NCI-H446 (cell line): ENCODE data around the gene WWC2.
"Not testable (repeated sequence)": the region's sequence is repeated elsewhere in the genome, so short reads cannot be mapped to it uniquely, and the experiment has no call there.

Experiments
- DNase-seq, 2 experiments: peaks; one replicate each; lab custom pipeline; 2025; lab: John Stamatoyannopoulos, UW

Gene WWC2

DNA sequence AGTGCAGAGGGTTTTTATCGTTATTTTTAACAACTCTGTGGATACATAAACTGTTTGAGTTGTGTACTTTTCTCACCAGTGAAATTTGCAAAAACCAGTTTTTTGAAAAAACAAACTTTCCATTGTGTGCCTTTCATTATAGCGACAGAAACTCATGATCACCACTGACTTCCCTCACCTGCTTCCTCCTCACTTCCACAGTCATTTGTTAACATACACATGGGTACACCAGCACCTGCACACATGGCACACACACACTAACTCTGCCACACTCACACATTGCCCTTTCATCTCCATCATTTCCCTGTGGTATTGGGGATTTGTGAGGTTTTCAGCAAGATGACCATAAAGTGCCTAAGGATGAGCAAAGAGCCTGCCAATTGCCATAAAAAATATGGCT, 200.4 kb downstream of the WWC2 start:
- no peak for DNase-seq

DNA sequence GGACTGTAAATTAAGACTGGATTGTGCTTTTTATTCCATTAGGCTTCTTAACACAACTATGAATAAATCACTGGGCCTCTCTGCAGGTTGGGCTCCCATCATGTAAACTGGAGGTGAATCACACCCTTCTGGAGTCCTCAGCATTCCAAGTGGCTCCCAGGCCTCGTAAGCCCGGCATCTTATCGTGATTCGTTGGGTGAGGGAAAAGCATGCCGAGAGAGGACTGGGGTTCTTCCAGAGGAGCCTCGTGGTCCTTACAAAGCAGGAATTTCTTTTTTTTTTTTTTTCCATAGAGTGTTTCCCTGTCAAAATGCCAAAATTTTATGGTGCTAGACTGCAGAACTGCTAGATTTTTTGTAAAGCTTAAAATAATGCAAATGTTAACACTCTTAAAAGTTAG, 201.0 kb downstream of the WWC2 start:
- no peak for DNase-seq

DNA sequence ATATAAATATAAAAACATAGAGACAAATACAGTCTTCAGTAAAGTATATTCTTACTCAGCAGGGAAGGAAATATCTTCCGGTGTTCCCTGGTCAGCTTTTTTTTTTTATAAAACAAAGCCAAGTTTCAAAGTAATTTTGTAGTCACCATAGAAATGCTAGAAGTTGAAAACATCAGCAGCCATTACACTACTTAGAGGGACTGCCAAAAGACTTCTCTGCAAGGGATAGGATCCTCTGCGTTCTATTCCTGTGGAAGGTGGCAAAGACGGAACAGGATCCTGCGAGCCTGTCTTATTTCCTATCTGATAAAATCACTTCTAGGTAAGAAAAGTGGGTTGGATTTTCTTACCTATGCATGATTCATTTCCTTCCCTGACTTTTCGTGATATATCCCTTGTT, 201.6 kb downstream of the WWC2 start:
- DNase-seq: no peak

DNA sequence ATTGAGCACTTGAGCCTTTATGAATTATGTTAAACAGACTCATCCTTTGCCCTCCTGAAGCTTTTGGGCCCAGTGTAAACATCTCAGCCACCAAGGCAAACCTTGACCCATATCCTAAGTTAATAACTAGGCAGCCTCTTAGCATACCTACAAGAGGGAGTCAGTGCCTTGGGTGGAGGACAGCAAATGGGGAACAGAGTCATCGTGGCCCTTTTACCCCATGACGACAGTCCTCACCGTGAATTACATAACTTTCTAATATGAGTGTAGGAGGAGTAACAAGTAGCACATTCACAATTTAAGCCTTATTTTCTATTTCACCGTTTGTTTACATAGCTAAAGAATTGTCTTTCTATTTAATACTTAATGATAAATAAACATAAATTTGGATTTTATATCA, 204.2 kb downstream of the WWC2 start:
- no peak for DNase-seq

DNA sequence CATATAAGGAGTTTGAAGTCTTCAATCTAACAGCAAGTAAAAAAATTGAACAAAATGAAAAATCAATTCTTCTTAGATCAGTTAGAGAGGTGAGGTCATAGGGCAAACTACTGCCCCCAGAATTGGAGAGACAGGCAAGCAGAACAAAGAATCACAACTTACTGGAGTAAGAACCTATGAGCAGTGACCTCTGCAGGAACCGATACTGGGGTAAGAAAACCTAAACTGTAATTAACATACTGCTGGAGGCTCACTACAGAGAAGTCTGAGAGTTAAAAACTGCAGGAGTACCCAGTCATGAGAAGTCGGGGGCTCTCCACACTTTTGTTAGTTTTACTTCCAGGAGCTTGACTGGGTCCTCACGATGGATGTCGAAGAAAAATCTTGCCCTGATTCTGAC, 205.0 kb downstream of the WWC2 start:
- DNase-seq: no peak

DNA sequence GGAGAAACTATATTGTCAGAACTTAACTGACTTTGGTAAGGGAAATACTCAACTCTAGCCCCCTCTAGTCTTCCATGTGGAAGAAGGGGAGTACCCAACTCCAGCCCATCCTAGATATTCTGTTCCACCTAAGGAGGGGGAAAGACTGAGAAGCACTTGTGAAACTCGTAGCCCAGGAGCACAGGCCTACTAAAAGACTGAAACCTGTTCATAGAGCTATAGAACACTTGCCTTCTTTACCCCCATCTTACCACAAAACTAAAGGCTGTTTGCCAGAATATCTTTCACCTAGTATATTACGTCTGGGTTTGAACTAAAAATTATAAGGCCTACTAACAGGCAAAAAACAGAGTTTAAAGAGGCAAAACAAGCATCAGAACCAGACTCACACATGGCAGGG, 205.5 kb downstream of the WWC2 start:
- no peak for DNase-seq

DNA sequence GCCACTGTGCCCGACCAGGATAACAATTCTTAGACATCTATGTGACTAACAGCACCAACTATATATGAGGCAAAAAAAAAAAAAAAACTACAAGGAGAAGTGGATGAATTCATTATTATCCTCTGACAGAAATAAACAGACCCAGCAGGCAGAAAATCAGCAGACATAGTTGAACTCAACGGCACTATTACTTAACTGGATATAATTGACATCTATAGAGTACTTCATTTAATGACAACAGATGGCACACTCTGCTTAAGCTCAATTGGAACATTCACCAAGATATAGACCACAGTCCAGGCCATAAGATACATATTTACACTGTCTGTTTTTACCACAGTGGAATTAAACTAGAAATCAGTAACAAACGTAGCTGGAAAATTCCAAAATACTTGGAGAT, 207.8 kb downstream of the WWC2 start:
- no peak for DNase-seq

DNA sequence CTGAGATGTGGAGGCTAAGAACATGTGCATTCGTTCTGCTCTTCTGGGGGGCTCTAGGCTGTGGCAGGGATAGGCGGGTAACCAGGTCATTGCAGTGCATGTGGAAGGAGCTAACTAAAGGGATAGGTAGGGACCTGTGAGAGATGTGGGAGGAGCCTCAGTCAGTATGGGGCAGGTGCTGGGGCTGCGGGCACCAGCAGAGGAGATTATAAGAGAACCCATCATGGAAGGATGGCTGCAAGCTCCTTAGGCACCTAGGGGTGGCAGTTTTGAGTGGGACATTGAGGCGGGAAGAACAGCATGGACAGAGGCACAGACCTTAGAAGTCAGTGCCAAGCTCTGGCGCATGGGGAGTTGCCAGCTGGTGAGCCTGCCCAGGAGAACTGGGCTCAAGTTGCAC, 213.8 kb downstream of the WWC2 start:
- DNase-seq: no peak

DNA sequence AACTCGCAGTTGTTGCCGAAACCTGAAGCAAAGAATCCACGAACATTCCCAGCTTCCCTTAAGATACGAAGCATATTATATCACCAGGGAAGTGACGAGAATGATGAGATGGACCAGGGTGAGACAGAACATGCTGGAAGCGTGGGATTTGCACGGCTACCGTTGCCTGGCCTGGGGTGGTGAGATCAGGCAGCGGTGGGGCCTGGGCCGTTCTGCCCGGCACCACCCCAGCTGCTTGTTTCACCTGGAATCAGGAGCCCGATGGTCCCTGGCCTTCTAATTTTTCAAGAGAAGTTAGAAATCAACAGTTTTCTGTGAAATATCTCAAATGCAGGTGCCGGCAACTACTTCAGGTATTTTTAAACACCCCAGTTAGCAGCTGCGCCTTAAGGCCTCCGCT, 215.3 kb downstream of the WWC2 start:
- DNase-seq: no peak

DNA sequence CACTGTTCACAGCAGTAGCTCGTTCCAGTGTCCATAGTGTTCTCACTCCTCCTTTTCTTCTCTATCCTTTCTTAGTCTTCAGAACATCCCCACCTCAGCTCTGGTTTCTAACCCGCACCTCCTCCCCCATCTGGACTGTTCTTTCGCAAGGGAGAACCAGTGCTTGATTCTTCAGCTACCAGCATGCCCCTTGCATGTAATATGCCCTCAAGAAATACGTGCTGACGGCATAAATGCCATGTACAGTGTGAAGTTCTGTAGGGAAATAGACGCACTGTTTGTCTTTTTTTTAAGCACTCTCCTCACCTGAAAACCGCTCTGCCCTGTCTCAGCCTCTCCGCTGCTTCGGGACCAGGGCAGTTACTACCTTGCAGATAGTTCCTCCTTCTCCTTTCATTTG, 215.7 kb downstream of the WWC2 start:
- DNase-seq: no peak

DNA sequence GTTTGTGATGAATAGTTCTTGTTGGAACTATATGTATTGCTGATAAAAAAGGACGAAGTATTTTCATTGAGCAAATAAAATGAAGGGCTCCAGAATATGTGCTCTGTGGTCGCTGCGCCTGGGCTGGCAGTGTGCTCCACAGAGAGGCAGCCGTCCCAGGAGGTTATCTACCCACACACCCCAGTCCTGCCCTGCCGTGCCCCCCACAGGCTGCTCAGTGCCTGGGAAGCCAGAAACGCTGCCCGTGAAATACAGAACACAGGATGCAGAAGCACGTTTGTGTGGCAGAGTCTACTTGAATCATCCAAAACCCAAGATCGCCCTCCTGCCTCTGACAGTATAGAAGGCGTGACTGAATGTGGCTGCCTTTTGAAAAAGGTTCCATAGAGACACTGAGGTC, 219.6 kb downstream of the WWC2 start:
- no peak for DNase-seq

DNA sequence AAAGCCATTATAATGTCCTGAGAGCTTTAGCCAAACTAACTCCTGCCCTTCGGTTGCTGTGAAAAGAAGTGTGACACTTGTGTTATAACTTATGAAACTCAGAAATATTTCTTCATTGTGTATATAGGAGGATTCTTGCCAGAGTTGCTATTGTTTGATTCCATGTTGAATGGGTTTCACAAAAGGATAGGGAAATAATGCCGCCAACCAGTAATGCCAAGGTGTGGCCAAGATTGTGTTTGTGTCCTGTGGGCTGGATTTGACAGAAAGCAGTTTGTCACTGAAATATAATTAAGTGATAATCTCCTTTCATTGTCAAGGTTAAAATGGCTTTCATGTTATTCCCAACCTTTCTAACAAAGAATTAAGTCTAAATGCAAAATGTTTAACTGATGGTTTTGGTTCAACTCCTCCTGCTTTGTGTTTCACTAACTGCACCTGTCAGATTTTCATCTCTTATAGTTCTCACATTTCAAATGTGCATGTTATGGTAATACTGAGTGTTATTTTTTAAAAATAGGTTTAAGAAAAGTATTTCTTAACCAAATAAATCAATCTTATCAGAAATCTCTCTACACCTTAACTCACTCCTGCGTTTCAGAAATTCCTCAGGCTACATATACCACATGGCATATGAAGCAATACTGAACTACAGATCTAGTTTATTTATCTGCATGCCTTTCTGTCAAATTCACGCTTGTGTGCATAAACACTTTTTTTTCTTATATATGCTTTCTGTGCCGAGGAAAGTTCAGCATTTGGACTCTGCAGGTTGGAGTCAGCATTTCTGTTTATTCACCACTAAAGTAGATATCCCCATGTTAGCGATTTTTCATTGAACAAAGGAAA, 221.4 kb downstream of the WWC2 start, which contains the start of gene CLDN22:
Gene CLDN22, minus strand, starts transcription at position 66 of the 849 bp plus-strand sequence. Its CDS starts 58 bp downstream, at position 8.
- no peak for DNase-seq

DNA sequence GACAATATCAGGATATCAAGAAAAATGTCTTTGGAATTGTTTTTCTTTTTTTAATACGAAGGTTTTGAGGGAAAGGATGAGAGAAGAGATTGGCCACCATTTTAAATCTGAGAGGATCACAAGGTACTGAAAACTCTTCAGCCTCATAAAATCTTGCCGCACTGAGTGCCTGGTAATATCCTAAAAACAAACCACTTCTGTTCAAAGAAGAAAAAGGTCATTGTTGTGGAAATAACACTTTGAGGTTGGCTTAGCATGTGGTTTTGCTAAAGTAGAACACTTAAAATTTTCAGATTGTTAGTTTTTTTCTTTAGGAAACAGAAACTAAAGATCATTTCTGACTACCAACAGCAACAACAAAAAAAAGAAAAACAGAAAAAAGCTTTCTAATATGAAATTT, 222.0 kb downstream of the WWC2 start:
- DNase-seq: no peak

DNA sequence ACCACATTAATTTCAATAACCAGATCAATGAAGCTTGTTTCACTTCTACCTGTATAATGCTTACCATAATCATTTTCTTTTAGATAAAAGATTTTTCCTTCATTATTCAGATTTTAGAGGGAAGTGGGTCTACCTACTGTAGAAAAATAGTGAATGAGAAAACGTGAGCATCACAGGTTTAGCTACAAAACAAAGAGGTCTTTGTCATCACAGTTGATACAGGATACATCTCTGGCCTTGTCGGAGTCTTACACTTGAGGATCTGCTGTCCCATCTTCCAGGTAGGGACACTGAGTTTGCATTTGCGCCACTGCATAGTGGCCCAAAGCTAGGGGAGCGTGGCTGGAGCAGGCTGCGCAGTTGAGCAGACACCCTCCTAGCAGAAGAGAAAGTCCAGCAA, 222.5 kb downstream of the WWC2 start:
- no peak for DNase-seq

DNA sequence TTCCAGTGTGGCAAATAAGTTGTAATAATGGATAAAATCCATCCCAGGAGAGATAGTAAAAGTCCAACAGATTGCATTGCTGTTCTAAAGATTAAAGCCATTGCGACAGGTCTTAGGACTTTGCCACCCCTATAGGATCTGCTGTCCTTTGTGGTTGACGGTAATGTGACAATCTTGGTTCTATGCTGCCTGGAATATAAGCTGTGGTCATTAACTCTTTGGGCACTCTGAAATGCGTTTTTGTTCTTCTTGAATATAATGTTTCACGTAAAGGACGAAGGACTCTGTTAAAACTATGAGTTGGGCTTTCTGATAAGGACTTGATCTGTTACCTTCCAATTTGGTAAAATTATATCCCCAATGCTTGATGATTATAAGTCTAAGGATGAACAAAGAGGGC, 223.3 kb downstream of the WWC2 start, which contains the start of gene CLDN24:
Gene CLDN24, minus strand, starts transcription at position 101 of the 400 bp plus-strand sequence. Its CDS starts 0 bp downstream, at position 101.
- DNase-seq: no peak

DNA sequence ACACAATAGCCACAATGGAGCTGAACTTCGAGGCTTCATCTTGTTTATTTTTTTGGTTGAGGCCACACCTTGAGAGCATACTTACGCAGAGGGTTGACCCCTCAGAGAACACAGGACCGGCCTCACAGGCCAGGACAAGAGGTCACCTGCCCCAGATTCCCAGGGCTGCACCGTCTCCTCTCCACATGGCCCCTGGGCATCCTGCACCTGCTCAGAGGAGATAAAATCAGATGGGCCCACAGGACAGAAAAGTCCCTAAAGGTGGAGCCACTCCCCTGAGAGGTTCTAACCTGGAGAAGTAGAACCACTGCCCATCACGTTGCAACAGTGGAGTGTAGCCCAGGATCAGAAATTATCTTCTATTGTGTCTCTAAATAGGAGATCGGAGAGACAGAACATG, 224.2 kb downstream of the WWC2 start:
- no peak for DNase-seq

DNA sequence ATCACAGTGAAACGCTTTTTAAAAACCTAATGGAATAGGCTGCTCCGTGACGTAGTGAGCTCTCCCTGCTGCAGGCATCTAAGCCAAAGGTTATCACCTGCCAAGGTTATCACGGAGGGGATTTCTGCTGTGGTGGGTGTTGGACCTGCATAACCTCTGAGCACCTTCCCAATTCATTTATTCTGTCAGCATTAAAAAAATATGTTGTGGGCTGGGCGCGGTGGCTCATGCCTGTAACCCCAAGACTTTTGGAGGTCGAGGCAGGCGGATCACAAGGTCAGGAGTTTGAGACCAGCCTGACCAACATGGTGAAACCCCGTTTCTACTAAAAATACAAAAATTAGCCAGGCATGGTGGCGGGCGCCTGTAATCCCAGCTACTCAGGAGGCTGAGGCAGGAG, 225.0 kb downstream of the WWC2 start:
- not testable (repeated sequence) for DNase-seq

DNA sequence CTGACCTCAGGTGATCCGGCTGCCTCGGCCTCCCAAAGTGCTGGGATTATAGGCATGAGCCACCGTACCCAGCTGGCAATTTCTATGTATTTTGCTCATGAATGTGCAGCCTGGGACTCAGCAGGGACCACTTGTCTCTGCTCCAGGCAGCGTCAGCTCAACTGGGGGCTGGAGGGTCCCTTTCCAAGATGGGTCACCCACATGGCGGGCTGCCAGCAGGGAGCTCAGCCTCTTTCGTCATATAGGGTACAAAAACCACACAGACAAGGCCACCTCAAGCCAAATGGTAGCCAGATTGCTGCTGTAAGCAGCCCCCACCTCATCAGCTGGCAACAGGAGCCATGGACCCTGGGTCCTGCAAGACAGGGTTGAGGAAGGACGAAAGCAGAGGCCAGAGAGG, 225.6 kb downstream of the WWC2 start:
- no peak for DNase-seq

DNA sequence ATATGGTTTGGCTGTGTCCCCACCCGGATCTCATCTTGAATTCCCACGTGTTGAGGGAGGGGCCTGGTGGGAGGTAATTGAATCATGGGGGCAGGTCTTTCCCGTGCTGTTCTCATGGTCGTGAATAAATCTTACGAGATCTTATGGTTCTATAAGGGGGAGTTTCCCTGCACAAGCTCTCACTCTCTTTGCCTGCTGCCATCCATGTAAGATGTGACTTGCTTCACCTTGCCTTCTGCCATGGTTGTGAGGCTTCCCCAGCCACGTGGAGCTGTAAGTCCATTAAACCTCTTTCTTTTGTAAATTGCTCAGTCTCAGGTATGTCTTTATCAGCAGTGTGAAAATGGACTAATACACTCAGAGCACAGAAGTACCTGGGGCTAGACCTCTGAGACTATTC, 227.3 kb downstream of the WWC2 start:
- DNase-seq: not testable (repeated sequence)

DNA sequence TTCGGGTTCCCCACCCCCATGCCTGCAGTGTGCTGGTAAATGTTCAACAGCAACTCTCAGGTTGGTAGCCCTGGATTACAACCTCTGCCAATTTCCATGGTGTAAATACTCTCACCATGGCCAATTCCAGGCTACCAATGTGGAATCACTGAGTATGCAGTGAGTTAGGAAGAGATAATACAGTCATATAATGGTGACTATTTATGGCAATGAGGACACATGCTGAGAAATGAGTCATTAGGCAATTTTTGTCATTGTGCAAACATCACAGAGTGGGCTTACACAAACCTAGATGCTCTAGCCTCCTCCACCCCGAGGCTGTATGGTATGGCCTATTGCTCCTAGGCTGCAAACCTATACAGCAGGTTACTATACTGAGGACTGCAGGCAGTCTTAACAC, 227.8 kb downstream of the WWC2 start:
- no peak for DNase-seq

DNA sequence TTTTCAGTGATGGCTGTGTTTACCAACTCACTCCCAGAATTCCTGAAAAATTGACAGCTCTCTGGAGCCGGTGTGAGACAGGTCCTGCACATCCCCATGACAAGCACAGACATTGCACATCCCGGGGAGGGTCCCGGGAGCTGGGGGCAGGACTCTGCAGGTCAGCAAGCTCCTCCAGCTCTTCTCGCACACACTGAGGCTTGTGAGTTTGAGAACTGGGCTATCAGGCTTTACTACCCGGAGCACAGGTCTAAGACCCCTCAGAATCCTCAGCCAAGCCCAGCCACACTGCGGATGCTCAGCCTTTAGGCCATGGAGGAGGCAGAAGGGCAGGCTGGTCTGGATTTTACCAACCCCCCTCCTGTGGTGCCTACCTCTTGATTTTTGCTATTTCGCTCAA, 228.8 kb downstream of the WWC2 start:
- no peak for DNase-seq

DNA sequence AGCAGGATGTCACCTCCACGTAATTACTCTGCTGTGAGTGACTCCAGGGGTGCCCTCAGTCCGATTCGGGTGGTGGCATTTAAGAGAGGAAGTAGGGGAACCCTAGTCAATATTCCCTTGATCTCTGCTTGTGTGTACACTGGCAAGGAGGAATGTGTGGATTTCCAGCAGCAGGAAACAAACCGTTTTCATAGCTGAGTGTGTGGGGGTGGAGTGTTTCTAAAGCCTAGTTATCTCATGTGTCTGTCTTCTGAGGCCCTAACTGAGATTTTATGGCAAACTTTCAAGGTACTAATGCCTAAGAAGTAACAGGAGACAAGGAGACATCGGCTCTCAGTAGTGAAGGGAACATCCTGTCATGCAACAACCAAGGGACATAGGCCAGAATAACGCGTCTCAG, 229.8 kb downstream of the WWC2 start:
- DNase-seq: no peak

DNA sequence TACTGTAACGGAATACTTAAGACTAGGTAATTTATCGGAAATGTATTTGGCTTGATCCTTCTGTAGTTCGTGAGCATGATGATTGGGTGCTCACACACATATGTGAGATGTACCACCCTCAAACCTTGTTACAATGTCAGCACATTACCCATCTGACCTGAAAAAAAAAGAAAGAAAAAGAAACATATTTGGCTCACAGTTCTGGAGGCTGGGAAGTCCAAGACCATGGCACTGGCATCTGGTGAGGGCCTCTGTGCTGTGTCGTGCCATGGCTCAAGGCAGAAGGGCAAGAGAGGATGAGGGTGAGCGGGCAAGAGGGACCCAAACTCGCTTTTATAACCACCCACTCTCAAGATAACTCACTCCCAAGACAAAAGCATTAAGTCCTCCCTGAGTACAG, 230.2 kb downstream of the WWC2 start:
- no peak for DNase-seq
